HG02870 (cell line): ENCODE data around the gene ADGRD1.

Experiments
- ATAC-seq: cut with Tn5 transposase; IDR thresholded peaks from one replicate; pipeline ENCODE4 v1.9.1; 2021; ENCODE audit warnings: mild to moderate bottlenecking, moderate library complexity; ENCODE audit not compliant: unreplicated experiment

The ADGRD1 gene

GRCh38 chr12:131085816-131086591 lies 132.3 kb downstream of the ADGRD1 start:
- ATAC-seq, result no peak

GRCh38 chr12:131087302-131087818 lies 133.7 kb downstream of the ADGRD1 start:
- no peak for ATAC-seq

GRCh38 chr12:131087991-131088700 lies 134.4 kb downstream of the ADGRD1 start:
- no peak for ATAC-seq

DNA sequence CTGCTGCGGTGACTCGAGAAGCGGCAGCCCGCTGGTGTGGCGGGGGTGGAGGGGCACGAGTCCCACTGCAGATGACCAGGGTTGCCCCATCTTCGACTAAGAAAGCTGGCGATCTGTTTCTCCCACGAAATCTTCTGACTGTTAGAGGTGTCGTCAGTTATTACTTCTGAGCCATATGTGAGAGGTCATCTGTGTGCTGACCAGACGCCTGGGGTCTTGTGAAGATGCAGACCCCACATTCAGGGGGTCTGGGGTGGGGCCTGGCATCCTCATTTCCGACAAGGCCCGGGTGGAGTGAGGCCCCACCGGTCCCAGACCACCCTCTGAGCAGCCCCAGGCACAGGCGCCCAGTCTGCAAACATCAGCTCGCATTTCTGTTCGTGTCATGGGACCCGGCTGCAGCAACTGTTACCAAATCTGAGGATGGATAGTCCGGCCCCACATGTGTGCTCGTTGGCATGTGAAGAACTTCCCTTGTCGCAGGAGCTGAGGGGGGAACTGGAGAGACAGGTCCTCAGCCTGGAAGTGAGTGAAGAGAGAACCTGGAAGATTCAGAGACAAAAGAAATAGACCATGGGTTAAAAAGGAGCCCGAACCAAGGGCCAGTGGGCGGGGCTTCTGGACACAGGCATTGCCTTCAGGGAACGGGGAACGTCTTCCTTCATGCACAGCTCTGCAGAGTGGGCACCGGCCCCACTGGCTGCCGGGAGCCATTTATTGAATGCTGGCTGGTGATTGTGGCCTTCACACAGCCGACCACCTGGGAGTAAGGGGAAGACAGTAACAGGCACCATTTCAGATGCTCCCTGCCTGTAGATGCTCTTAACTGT lies 135.2 kb downstream of the ADGRD1 start:
- no peak for ATAC-seq

- ATAC-seq, result no peak
Observed at GRCh38 chr12:131089531-131090273, 136.0 kb downstream of the ADGRD1 start.

- ATAC-seq, result no peak
Observed at GRCh38 chr12:131090274-131091210, 136.8 kb downstream of the ADGRD1 start.

DNA sequence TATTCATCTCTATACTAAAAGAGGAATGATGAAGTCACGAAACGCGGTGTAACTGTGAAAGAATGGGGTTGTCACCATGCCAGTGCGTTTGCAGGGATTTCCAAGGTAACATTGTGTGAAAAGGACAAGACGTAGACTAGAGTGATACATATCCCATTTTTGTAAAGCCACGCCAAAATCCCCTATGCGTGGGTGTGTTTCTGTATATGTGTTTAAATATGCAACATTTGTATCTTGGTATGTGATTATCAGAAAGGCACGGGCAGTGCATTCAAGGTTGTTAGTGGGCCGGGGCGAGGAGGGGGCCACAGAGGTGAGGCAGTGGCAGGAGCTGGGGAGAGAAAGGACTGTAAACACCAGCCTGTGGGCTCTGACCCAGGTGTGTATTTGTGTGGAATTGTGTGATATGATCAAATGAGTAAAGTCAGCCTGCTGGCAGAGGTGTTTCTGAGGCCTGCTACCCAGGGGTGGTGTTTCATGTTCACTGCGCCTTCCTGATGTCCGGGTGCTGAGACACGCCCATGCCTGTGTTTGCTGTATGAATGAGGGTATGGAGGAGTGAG lies 137.8 kb downstream of the ADGRD1 start:
- no peak for ATAC-seq

- no peak for ATAC-seq
Observed at GRCh38 chr12:131091976-131092691, 138.4 kb downstream of the ADGRD1 start.

DNA sequence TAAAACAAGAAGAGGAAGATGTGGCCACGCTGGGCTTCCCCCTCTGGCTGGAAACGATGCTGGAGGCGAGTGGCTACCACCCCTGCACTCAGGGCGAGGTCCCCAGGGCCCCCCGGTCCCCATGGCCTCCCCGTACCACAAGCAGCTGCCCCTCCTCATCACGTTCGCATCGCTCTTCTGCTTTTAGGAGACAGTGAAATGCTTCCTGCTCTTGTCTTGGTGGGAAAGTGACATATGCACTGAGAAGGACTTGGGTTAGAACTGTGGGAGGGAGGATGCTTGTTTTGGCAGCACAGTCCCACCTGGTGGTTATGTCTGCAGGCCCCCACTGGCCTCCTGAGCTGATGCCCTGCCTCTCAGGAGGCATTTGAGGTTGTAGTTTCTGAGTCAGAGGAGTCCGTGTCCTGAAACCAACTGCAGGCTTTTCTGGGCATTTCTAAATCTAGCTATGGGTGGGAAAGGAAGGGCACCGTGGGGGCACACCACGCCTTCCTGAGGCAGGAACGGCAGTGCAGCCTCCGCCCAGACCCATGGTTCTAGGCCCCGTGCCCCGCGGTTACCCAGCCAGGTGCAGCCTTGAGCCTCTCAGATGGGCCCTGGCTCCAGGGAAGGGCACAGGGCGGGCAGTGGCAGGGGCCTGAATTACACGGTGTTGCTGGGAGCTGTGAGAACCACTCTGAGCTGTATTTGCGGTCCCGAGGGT lies 139.3 kb downstream of the ADGRD1 start:
- ATAC-seq, result peak; percentile 45

- ATAC-seq, result no peak
Observed at GRCh38 chr12:131093604-131093955, 139.9 kb downstream of the ADGRD1 start.

DNA sequence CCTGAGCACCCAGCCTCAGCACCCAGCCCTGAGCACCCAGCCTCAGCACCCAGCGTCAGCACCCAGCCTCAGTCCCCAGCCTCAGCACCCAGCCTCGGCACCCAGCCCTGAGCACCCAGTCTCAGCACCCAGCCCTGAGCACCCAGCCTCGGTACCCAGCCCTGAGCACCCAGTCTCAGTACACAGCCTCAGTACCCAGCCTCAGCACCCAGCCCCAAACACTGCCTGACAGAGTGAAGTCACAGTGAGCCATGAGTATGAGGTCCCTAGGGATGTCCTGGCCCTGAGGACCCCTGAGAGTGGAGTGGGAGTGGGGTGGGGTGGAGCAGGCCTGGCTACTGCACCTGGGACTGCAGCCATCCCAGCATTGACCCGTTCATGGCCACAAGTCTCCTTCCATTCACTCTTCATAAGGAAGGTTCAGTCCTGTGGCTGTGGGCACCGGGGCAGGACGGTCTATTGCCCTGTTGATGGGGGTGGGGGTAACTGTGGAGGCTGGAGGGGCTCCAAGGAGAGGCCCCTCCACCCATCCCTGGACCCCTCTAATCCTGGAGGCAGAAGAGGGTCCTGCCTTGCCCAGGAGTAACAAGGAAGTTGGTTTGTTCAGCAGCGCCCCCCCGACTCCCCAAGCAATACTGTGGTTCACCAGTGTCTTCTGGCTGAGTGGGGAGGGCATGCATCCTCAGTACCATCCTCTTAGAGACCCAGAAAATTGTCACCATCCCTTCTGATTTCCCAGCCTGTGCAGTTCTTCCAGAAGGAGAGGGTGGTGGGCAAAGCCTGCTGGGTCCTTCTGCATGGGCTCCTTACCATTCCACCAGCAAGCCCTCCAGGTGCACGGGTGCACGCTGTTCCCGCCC lies 140.5 kb downstream of the ADGRD1 start:
- no peak for ATAC-seq

DNA sequence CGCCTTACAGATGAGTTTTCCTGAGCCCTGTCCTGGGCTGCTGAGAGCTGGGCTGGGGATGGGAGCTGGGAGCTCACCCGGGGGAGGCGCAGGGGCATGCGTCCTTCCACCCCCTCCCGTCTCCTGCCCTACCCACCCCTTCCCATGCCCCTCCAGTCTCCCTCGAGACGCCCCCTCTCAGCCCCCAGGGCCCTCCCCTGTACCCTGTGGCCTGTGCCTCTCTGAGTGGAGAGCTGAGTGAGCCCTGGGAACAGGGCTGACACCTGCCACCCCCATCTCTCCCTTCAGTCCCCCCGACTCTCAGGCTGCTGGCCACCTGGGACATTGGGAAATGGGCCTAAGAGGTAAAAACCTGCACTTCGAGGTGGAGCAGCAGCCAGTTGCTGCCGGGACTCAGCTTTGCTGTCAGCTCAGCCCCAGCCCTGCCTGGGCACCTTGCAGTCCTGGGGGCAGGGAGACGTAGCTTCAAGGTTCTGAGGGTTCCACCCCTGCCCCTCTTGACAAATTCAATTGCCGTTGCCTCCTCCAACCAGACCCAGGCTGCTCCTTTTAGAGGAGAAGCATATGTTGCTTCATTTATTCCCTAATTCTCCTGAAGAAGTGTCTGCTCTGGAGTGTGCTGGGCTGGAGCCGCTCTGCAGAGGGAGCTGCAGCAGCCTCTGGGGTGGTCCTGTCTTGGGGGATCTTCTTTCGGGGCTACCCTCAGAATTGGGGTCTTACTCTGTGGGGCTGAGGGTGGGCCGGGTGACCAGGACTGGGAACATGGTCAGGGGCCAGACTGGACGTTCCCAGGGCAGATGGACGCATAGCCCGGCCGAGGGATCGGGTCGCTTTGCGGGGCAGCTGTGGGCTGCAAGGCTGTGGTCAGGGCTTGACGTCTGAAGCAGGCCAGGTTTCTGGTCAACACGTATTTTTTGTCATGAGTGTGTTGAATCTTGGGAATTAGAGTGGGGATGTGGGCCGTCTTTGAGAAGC lies 141.4 kb downstream of the ADGRD1 start:
- ATAC-seq, result no peak

DNA sequence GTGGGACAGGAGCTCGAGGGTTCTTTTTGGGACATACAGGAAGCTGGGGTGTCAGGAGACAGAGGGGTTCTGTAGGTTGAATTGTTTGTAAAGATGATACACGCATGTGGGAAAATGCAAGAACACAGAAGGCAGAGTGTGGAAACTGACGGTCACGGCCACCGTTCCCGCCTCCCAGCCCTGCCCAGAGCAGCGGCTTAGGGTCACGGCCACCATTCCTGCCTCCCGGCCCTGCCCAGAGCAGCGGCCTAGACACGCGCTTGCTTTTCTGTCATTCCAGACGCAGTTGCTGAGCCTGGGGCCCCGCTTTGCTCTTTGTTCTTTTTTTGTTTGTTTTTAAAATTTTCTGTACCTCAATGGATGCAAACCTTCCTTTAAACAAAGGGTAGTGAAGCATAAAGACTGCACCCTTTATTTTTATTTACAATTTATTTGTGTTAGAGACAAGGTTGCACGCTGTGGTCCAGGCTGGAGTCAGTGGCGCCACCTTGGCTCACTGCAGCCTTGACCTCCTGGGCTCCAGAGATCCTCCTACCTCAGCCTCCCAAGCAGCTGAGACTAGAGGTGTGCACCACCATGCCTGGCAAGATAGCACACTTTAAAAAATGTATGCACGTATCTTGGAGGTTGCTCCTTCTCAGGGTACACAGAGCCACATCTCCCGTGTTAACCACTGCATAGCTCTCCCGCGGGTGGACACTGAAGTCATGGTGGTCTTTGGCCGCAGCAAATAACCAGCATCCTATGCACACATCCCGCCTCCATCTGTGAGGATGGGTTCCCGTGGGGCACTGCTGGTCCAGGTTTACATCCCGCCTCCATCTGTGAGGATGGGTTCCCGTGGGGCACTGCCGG lies 142.3 kb downstream of the ADGRD1 start:
- no peak for ATAC-seq

GRCh38 chr12:131096681-131097181 lies 143.0 kb downstream of the ADGRD1 start:
- ATAC-seq, result no peak
